K562 (cell line): ENCODE results near the gene MRRF. TPM values are rescaled to one million over a fixed set of nuclear protein-coding genes. Genes with fewer than 3 reads are reported as not detected.

Experiments used
- CBX1 ChIP-seq: sonication (generic); IDR thresholded peaks from 2 replicates; pipeline ENCODE4 v1.6.1; 2016; ENCODE audit warnings: antibody characterized with exemption, low read depth, mild to moderate bottlenecking
- DIDO1 ChIP-seq: fragments of 450-650 bp; IDR thresholded peaks from 2 replicates; pipeline ENCODE4 v1.6.1; 2016; ENCODE audit warnings: low read depth, missing biosample characterization, missing genetic modification characterization
- E2F3 ChIP-seq: fragments of 250-450 bp; sonication (Bioruptor Pico); IDR thresholded peaks from 2 replicates; pipeline ENCODE4 v1.4.0; 2020; ENCODE audit warnings: mild to moderate bottlenecking
- EGR1 ChIP-seq: fragments of 450-650 bp; conservative IDR thresholded peaks from 2 replicates; pipeline ENCODE4 v1.6.1; 2017; ENCODE audit warnings: mild to moderate bottlenecking
- ELF1 ChIP-seq: fragments of 200-800 bp; sonication (Bioruptor generic); IDR thresholded peaks from 2 replicates; pipeline ENCODE4 v1.6.1; 2016; ENCODE audit warnings: missing genetic modification characterization, missing compliant biosample characterization
- GTF2A2 ChIP-seq: IDR thresholded peaks from 2 replicates; pipeline ENCODE4 v1.6.1; 2016; ENCODE audit warnings: mild to moderate bottlenecking, missing genetic modification characterization, missing compliant biosample characterization
- HCFC1 ChIP-seq: IDR thresholded peaks from 2 replicates; pipeline ENCODE4 v1.6.1; 2012; ENCODE audit warnings: low read depth, low read length, improper control_type of control experiment
- HLTF ChIP-seq: fragments of 450-650 bp; IDR thresholded peaks from 2 replicates; pipeline ENCODE4 v1.6.1; 2016
- HMGXB4 ChIP-seq: sonication (generic); formaldehyde crosslinking; IDR thresholded peaks from 2 replicates; pipeline ENCODE4 v1.8.1; 2023; ENCODE audit warnings: mild to moderate bottlenecking, missing genetic modification reagents
- KLF13 ChIP-seq: fragments of 450-650 bp; IDR thresholded peaks from 2 replicates; pipeline ENCODE4 v1.6.1; 2016; ENCODE audit warnings: missing genetic modification characterization, low read depth, mild to moderate bottlenecking, missing compliant biosample characterization, moderate library complexity, borderline replicate concordance
- MLLT1 ChIP-seq, 2 experiments: fragments of 450-650 bp; IDR thresholded peaks; 2 replicates each; pipeline ENCODE4 v1.6.1; 2016
- MXI1 ChIP-seq: IDR thresholded peaks from 2 replicates; pipeline ENCODE4 v1.6.1; 2011; ENCODE audit warnings: low read depth, mild to moderate bottlenecking, improper control_type of control experiment, low read length
- NELFE ChIP-seq: IDR thresholded peaks from 2 replicates; pipeline ENCODE4 v1.6.1; 2011; ENCODE audit warnings: mild to moderate bottlenecking; ENCODE audit not compliant: insufficient read depth, insufficient read length
- NFE2 ChIP-seq: IDR thresholded peaks from 2 replicates; pipeline ENCODE4 v1.6.1; 2014; ENCODE audit warnings: antibody characterized with exemption, low read depth
- PML ChIP-seq: IDR thresholded peaks from 2 replicates; pipeline ENCODE4 v1.6.1; 2012; ENCODE audit warnings: low read length, inconsistent platforms
- PURB ChIP-seq: sonication (generic); formaldehyde crosslinking; IDR thresholded peaks from 2 replicates; pipeline ENCODE4 v1.9.0; 2021; ENCODE audit warnings: low read depth, mild to moderate bottlenecking, missing genetic modification reagents
- SIN3A ChIP-seq, 2 experiments: fragments of 150-350 bp in 1 of 2; IDR thresholded peaks; 2 replicates each; pipeline ENCODE4 v1.6.1; 2011 to 2016; ENCODE audit warnings: borderline replicate concordance in 2 of 2, low read depth in 2 of 2, low read length in 2 of 2, mild to moderate bottlenecking in 2 of 2, moderate library complexity in 2 of 2; ENCODE audit not compliant: control insufficient read depth in 1 of 2
- SRF ChIP-seq, 2 experiments: fragments of 250-450, 450-650 bp in 1 of 2; sonication (Bioruptor Pico) in 1 of 2; sonication (generic) in 1 of 2; formaldehyde crosslinking; IDR thresholded peaks; 2 replicates each; pipeline versions ENCODE4 v1.5.0 to v1.5.1; 2020 to 2022; ENCODE audit warnings: mild to moderate bottlenecking in 1 of 2, missing genetic modification reagents in 1 of 2
- TBP ChIP-seq: optimal IDR thresholded peaks from 2 replicates; pipeline ENCODE3; 2011; ENCODE audit warnings: low read depth, low read length, improper control_type of control experiment
- U2AF1 ChIP-seq: fragments of 200-400 bp; formaldehyde crosslinking; optimal IDR thresholded peaks from 2 replicates; pipeline ENCODE3; 2017; ENCODE audit warnings: mild to moderate bottlenecking, low read depth, low read length, moderate library complexity
- ZC3H8 ChIP-seq: fragments of 450-650 bp; IDR thresholded peaks from 2 replicates; pipeline ENCODE4 v1.6.1; 2017
- ZEB2 ChIP-seq: fragments of 450-650 bp; IDR thresholded peaks from 2 replicates; pipeline ENCODE4 v1.6.1; 2016
- ZFP1 ChIP-seq: fragments of 450-650 bp; formaldehyde crosslinking; IDR thresholded peaks from 2 replicates; pipeline ENCODE4 v1.4.0; 2020; ENCODE audit warnings: mild to moderate bottlenecking, mixed read lengths
- polyA plus RNA-seq, 8 experiments: library from polyadenylated mRNA; depleted of rRNA in 4 of 8; stranded (reverse) in 5 of 8; unstranded in 3 of 8; fragments of >200 nt; fragmentation: Nextera tagmentation in 2 of 8; fragmentation: Illumina TruSeq in 1 of 8; extraction: Ambion mirVana in 2 of 8; extraction: Trizol in 1 of 8; gene quantifications; 2 replicates each; pipeline versions ENCODE4 v1.2.1 to v1.2.3, GENCODE V29; 2011 to 2014; ENCODE audit warnings: inconsistent platforms in 1 of 8, missing spikeins in 1 of 8
- total RNA-seq, 7 experiments: library from RNA; depleted of rRNA in 6 of 7; stranded (reverse); fragments of >200 nt in 6 of 7; fragmentation: Illumina TruSeq in 2 of 7; extraction: Trizol in 2 of 7; gene quantifications; 2 replicates each; pipeline versions ENCODE4 v1.2.1 to v1.2.3, GENCODE V29; 2011 to 2021; ENCODE audit warnings: low replicate concordance in 1 of 7
- TF ChIP-seq, protein P1 (sequence below): sonication (generic); formaldehyde crosslinking; IDR thresholded peaks from 2 replicates; pipeline ENCODE4 v1.5.0; 2020; ENCODE audit warnings: missing genetic modification reagents
- TF ChIP-seq, protein P2 (sequence below): fragments of 450-650 bp; formaldehyde crosslinking; IDR thresholded peaks from 2 replicates; pipeline ENCODE4 v1.4.0; 2020; ENCODE audit warnings: mild to moderate bottlenecking

The MRRF gene
- total and polyA plus RNA-seq, 9 of the 15 experiments (the other 6 are each of a cell fraction or from before 2014, with no cell fraction given), result 55.0 to 105 (median 81.2) TPM

DNA sequence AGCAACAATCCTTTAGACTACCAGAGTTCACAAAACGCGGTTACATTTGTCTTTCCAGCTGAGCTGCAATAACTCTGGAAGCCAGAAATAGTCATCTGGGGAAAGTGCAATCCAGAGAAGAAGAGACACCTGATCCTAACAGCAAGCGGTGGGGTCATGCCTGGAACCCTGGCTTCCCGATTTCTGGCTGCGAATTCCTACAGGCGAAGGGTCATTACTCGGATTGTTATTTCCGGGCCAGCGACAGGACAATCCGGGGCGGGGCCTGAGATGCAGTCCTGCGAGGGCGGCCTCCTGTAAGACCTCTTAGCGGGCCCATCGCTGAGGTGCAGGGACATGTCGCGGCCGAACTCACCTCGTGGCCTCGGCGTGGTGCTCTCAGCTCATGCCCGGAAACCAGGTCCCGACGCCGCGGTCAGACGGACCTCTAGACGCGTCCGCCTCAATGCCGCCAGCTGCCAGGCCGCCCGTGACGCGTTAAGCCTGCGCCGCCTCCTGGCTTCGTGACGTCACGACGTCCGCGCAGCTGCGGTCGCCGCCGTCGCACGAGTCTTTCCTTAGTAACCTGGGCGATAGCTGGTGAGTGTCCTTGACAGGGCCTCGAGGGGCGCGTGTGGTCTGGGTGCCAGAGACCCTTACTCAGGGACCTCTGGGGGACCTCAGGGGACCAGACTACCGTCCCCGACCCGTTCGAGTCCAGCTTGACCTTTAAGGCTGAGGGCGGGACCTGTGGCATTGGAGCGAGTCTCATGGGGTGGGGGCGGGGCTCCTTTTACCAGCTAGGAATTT is at the start of gene MRRF, which contains the start of gene RBM18 (continued):
- TF ChIP-seq DIDO1 (tag), result peak; percentile 63; the same call in 1 of the 2 replicates
- peak; percentile 39; the same call in 1 of the 2 replicates for TF ChIP-seq HLTF
- TF ChIP-seq EGR1, result peak; percentile 57
- TF ChIP-seq MXI1, result peak; percentile 66
- TF ChIP-seq U2AF1, result no peak
- TF ChIP-seq ELF1 (tag), result peak; percentile 61
- no peak for TF ChIP-seq PURB (CRISPR knock-in tag)
- no peak for TF ChIP-seq HMGXB4 (CRISPR knock-in tag)
- TF ChIP-seq E2F3 (CRISPR knock-in tag), result no peak
- TF ChIP-seq ZFP1 (CRISPR knock-in tag), result no peak
- peak; percentile 83 for TF ChIP-seq HCFC1
- TF ChIP-seq MLLT1 (IDR thresholded peaks at IDR 0.05), result peak; percentile 27 to 71; a peak in 2 of 4 replicates
- TF ChIP-seq KLF13 (tag), result 0 out of 2 replicates have a peak, but pooled peaks have one; percentile 14
- TF ChIP-seq, protein P1, sequence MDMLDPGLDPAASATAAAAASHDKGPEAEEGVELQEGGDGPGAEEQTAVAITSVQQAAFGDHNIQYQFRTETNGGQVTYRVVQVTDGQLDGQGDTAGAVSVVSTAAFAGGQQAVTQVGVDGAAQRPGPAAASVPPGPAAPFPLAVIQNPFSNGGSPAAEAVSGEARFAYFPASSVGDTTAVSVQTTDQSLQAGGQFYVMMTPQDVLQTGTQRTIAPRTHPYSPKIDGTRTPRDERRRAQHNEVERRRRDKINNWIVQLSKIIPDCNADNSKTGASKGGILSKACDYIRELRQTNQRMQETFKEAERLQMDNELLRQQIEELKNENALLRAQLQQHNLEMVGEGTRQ (CRISPR knock-in tag), result peak; percentile 3; the same call in 1 of the 2 replicates
- no peak for TF ChIP-seq NELFE
- TF ChIP-seq CBX1, result peak; percentile 73; the same call in 1 of the 2 replicates
- TF ChIP-seq, protein P2, sequence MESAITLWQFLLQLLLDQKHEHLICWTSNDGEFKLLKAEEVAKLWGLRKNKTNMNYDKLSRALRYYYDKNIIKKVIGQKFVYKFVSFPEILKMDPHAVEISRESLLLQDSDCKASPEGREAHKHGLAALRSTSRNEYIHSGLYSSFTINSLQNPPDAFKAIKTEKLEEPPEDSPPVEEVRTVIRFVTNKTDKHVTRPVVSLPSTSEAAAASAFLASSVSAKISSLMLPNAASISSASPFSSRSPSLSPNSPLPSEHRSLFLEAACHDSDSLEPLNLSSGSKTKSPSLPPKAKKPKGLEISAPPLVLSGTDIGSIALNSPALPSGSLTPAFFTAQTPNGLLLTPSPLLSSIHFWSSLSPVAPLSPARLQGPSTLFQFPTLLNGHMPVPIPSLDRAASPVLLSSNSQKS, result no peak
- peak in 1 of 2 experiments; percentile 45; a peak in 1 of 4 replicates for TF ChIP-seq SRF (CRISPR knock-in tag; IDR thresholded peaks at IDR 0.05)
- TF ChIP-seq ZC3H8, result no peak
- no peak for TF ChIP-seq NFE2
- peak; percentile 54 for TF ChIP-seq TBP
- TF ChIP-seq PML, result peak; percentile 71
- peak in 1 of 2 experiments; percentile 95; a peak in 2 of 4 replicates for TF ChIP-seq SIN3A (IDR thresholded peaks at IDR 0.05; ENCODE audit: borderline replicate concordance in 2 of 2, control insufficient read depth in 1 of 2, low read depth in 2 of 2, low read length in 2 of 2)
- no peak for TF ChIP-seq ZEB2
- TF ChIP-seq GTF2A2 (tag), result no peak
